Natural killer cell (primary cell): ENCODE results near the gene STK24. TPM values are rescaled to one million over a fixed set of nuclear protein-coding genes. Genes with fewer than 3 reads are reported as not detected.

Experiments
- ATAC-seq, 3 donors: fragments of 150-1000 bp in 2 of 3; fragments of 200-7000 bp in 1 of 3; cut with Tn5 transposase; 1 replicate in 1 of 3; 2 replicates in 2 of 3; pipeline ENCODE4 v1.10.0; 2021; ENCODE audit warnings: mild to moderate bottlenecking in 2 of 3, moderate library complexity in 2 of 3
- DNase-seq, 2 donors: peaks; one replicate each; pipeline versions ENCODE4 v3.0.0 to v3.0.0-alpha.2; 2013 to 2021; ENCODE audit warnings: mixed read lengths in 1 of 2
- H3K27ac ChIP-seq: one replicate; pipeline ENCODE4 v1.5.1; 2013; ENCODE audit warnings: mild to moderate bottlenecking, low read length
- H3K27me3 ChIP-seq: one replicate; pipeline ENCODE4 v1.6.1; 2013; ENCODE audit warnings: low read length; ENCODE audit not compliant: control insufficient read depth, insufficient read depth
- H3K36me3 ChIP-seq: one replicate; pipeline ENCODE4 v1.6.1; 2013; ENCODE audit warnings: low read length; ENCODE audit not compliant: control insufficient read depth, insufficient read depth
- H3K4me1 ChIP-seq: one replicate; pipeline ENCODE4 v1.6.1; 2013; ENCODE audit warnings: low read length; ENCODE audit not compliant: control insufficient read depth, insufficient read depth
- H3K4me3 ChIP-seq: one replicate; pipeline ENCODE4 v1.5.1; 2013; ENCODE audit warnings: low read length
- H3K9me3 ChIP-seq: one replicate; pipeline ENCODE4 v1.6.1; 2013; ENCODE audit warnings: low read length; ENCODE audit not compliant: control insufficient read depth, insufficient read depth
- H3K27ac Mint-ChIP-seq, 2 donors: one replicate each; pipeline ENCODE4 v1.8.0; 2022; ENCODE audit warnings: mild to moderate bottlenecking in 2 of 2, mixed read lengths in 2 of 2, moderate library complexity in 1 of 2
- H3K27me3 Mint-ChIP-seq, 2 donors: one replicate each; pipeline ENCODE4 v1.8.0; 2022; ENCODE audit warnings: low read depth in 2 of 2, mixed read lengths in 2 of 2
- H3K36me3 Mint-ChIP-seq: one replicate; pipeline ENCODE4 v1.8.0; 2022; ENCODE audit warnings: mixed read lengths
- H3K4me1 Mint-ChIP-seq, 2 donors: one replicate each; pipeline ENCODE4 v1.8.0; 2022; ENCODE audit warnings: mixed read lengths in 2 of 2
- H3K4me3 Mint-ChIP-seq: one replicate; pipeline ENCODE4 v1.8.0; 2022; ENCODE audit warnings: mild to moderate bottlenecking, moderate library complexity, mixed read lengths
- H3K9me3 Mint-ChIP-seq, 2 donors: one replicate each; pipeline ENCODE4 v1.8.0; 2022; ENCODE audit warnings: mixed read lengths in 2 of 2
- CTCF ChIP-seq: fragments of 200-600 bp; IDR thresholded peaks from one replicate; pipeline ENCODE4 v1.8.0; 2022; ENCODE audit warnings: antibody characterized with exemption
- WGBS: methylation state at CpG from one replicate; pipeline ENCODE4 v1.1.7; 2013; ENCODE audit warnings: missing lambda C conversion rate; ENCODE audit not compliant: insufficient coverage; 5-methylcytosine and 5-hydroxymethylcytosine counted together
- intact Hi-C: fragments of 100-400 bp; cut with micrococcal nuclease; formaldehyde crosslinking; loops from one replicate; pipeline ENCODE4 v1.14.2; 2022
- total RNA-seq, 4 donors: library from RNA; stranded (reverse); fragments of 120-200 nt in 1 of 4; gene quantifications; one replicate each; pipeline versions ENCODE4 v1.2.3 to v1.2.4, GENCODE V29; 2013 to 2022

STK24 gene
- total RNA-seq, 3 donors from 2014 or later (not counting 1 experiment from before 2014, with no cell fraction given), result 64.5 to 78.4 (median 70.4) TPM

GRCh38 chr13:98484289-98485219 is 92.4 kb downstream of the STK24 start:
- Histone ChIP-seq H3K27ac (peak overlapping the region; percentile 12), H3K36me3 (no peaks in the 10 kb centered on the region), H3K27me3 (no peaks in the 10 kb centered on the region), H3K4me3 (no peak overlapping the region), H3K9me3 (no peaks in the 10 kb centered on the region), H3K4me1 (peaks cover 33% of the 10 kb centered on the region)
- Mint-ChIP-seq H3K27ac (peak overlapping the region; percentile 53 to 71), H3K36me3 (no peaks in the 10 kb centered on the region), H3K27me3 (no peaks in the 10 kb centered on the region), H3K4me3 (no peak overlapping the region), H3K9me3 (no peaks in the 10 kb centered on the region), H3K4me1 (peaks cover 41 to 54% of the 10 kb centered on the region in 2 donors)
- ATAC-seq (peak; percentile 66 to 71 (median 70)), DNase-seq (peak in 1 of 2 donors; percentile 76)
- no peak for TF ChIP-seq CTCF
- intact Hi-C loops, result no loop called here
- 72% methylated on average over 21 of the region's 21 CpGs for WGBS

GRCh38 chr13:98483601-98484288 is 93.2 kb downstream of the STK24 start:
- 95% methylated on average over 14 of the region's 14 CpGs for WGBS
- Mint-ChIP-seq H3K4me3 (no peak overlapping the region), H3K36me3 (no peaks in the 10 kb centered on the region), H3K27me3 (no peaks in the 10 kb centered on the region), H3K9me3 (no peaks in the 10 kb centered on the region), H3K4me1 (peaks cover 43 to 54% of the 10 kb centered on the region in 2 donors), H3K27ac (peak overlapping the region in 1 of 2 donors; percentile 47)
- H3K36me3 ChIP-seq, result no peaks in the 10 kb centered on the region
- peaks cover 36% of the 10 kb centered on the region for H3K4me1 ChIP-seq
- H3K9me3 ChIP-seq, result no peaks in the 10 kb centered on the region
- intact Hi-C loops, result no loop called here
- TF ChIP-seq CTCF, result no peak
- H3K27ac ChIP-seq, result no peak overlapping the region
- no peak for DNase-seq
- H3K27me3 ChIP-seq, result no peaks in the 10 kb centered on the region
- ATAC-seq, result no peak
- no peak overlapping the region for H3K4me3 ChIP-seq

- 88% methylated on average over 28 of the region's 28 CpGs for WGBS
- TF ChIP-seq CTCF, result no peak
- intact Hi-C loops, result no loop called here
- Histone ChIP-seq H3K27me3 (no peaks in the 10 kb centered on the region), H3K4me3 (no peak overlapping the region), H3K9me3 (no peaks in the 10 kb centered on the region), H3K4me1 (peaks cover 42% of the 10 kb centered on the region), H3K27ac (no peak overlapping the region), H3K36me3 (no peaks in the 10 kb centered on the region)
- peak in 1 of 2 donors; percentile 38 for DNase-seq
- no peak for ATAC-seq
- Mint-ChIP-seq H3K36me3 (no peaks in the 10 kb centered on the region), H3K27ac (no peak overlapping the region), H3K27me3 (no peaks in the 10 kb centered on the region), H3K4me3 (no peak overlapping the region), H3K9me3 (no peaks in the 10 kb centered on the region), H3K4me1 (peaks cover 46 to 59% of the 10 kb centered on the region in 2 donors)
Observed at GRCh38 chr13:98482476-98483444, 94.1 kb downstream of the STK24 start.
